Loucy (cell line): Measurements from ENCODE around the gene COMMD10.

ENCODE experiments used
- CTCF ChIP-seq: fragments of 200-600 bp; sonication (generic); conservative IDR thresholded peaks from 2 replicates; pipeline ENCODE4 v1.5.1; 2014; ENCODE audit warnings: mild to moderate bottlenecking, antibody characterized with exemption, low read length
- EZH2phosphoT487 ChIP-seq: fragments of 200-600 bp; IDR thresholded peaks from 2 replicates; pipeline ENCODE4 v1.6.1; 2018; ENCODE audit warnings: antibody characterized with exemption, mild to moderate bottlenecking, moderate library complexity, borderline replicate concordance

- TF ChIP-seq CTCF (no peak), EZH2phosphoT487 (no peak)
Measured at GRCh38 chr5:116225281-116225922, 140.6 kb downstream of the COMMD10 start.
